Prostate gland (tissue), 2 donors: Measurements from ENCODE around the gene C16orf86.

Experiments
- CTCF ChIP-seq, 4 experiments: fragments of 200-600 bp in 2 of 4; fragments of 450-650 bp in 2 of 4; sonication (generic) in 2 of 4; IDR thresholded peaks; 1 replicate in 3 of 4; 2 replicates in 1 of 4; pipeline ENCODE4 v1.5.1; 2016 to 2019; ENCODE audit warnings: antibody characterized with exemption in 4 of 4, mild to moderate bottlenecking in 2 of 4, moderate library complexity in 2 of 4
- POLR2A ChIP-seq: fragments of 450-650 bp; IDR thresholded peaks from one replicate; pipeline ENCODE4 v1.6.1; 2016; ENCODE audit warnings: antibody characterized with exemption, mild to moderate bottlenecking

GRCh38 chr16:67713647-67714273 lies 47.1 kb downstream of the C16orf86 start:
- TF ChIP-seq CTCF (IDR thresholded peaks at IDR 0.05) (no peak), POLR2A (no peak)
